ENCODE measurements around the gene NPTN.
A peak's percentile ranks its signal among the peaks of the same experiment; 100 is the strongest.
"Not testable (repeated sequence)": the region's sequence is repeated elsewhere in the genome, so short reads cannot be mapped to it uniquely, and the experiment has no call there.

NPTN gene

DNA sequence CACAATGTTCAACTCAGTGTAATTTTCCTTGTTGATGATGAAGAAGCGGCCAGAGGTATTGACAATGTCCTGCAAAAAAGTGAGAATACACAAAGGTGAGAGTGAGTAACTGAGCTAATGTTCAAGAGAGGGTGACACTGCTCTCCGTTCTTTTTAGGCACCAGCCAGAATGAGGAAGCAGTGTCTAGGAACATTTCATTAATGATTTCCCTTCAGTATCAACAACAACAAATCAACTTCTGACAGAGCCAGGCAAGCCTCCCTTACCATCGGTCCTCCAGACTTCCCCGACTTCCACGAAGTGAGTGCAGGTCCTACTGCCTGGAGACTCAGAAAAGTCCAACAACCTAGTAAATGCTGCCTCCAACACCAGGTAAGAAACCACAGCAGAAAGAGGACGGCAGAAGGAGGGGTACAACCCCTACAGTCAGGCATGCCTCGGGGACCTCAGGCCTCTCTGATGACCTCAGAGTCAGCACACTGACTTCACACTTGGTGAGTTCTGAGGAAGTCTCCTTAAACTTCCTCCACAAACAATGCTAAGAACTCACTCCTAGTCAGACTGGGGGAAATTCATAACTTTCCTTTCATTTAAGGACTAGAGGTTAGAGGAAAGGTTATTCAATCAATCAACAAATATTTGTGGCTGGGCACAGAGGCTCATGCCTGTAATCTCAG lies 62.7 kb downstream of the NPTN start:
- no peak for DNase-seq

DNA sequence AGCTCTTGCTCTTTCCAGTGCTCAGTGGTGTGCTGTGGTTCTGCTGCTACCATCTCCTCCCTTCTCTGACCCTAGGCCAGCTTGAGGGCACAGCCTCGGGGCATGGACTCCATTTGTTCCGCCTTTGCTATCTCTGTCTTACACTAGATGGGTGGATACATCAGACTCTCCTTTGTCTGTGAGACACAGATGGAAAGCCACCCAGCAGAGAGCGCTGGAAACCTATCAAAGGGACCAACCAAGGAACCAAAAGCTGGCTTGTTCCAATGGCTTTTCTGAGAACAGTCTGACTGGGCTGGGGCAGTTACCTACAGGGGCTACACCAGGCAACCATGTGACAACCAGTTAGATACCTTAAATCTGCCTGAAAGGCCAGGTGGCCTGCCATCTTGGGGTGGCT lies 63.8 kb downstream of the NPTN start:
- DNase-seq: no peak

DNA sequence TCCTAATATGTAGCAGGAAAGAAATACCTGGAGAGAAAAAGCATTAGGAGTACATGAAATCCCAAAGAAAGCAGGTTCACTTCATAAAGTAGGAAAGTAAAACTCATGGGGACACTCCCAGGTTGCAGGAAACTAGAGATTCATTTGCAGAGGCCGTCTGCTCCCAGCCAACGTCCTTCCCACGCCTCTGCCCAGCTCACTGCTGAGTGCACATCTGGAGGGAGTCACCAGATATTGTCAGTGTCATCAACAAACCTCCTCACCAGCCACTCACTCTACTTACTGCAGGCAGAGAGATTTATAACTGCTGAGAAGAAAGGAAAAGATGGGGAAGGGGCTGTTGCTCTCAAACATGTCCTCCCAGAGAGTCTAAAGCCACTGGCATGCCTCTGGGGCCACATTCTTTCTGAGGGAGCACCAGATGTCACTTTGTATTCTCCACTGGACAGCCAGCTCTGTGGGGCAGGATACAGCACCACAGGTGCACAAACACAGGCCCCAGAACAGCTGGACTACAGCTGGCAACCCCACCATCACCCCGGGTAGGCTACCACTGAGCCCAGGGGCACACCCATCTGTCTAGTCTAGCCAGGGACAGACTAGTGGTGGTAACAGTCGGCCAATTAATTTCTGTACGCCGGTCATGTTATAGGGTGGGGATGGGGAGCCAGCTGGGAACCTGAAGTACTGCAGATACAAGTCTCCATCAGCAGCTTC lies 64.5 kb downstream of the NPTN start:
- no peak for DNase-seq

DNA sequence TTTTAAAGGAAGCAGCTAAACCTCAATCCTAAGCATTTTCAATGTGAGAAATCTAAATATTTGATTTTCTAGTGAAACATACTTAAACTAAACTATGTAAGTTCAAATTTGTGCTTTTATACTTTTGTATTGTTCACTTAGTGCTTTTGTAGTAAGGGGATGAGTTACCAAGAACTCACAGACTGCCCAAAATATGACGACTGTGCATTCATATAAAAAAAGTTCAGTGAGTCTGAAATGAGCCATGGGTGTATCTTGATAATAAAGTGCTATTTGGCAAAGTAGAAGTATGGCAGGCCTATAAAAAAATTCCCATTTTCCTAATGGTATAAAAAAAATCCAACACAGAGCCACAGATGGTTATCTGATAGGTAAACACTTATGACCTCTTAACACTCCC lies 66.2 kb downstream of the NPTN start:
- DNase-seq: no peak

DNA sequence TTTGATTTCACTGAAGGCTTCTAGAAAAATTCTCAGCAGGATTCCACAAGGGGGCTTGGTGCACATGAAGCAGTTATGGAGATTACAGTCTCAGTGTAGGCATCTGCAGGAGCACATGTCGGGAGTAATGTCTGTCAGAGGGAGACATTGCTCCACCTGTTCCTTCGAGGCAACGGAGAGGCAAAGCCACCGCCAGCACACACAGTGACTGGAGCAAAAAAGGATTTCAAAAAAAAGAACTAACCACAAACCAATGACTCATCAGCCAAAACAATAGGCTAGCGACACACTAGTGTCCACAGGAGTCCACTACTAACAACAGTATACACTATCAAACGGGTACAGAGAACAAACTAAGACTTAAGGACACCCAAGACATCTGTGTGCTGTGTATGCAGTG lies 68.9 kb downstream of the NPTN start:
- DNase-seq: no peak

DNA sequence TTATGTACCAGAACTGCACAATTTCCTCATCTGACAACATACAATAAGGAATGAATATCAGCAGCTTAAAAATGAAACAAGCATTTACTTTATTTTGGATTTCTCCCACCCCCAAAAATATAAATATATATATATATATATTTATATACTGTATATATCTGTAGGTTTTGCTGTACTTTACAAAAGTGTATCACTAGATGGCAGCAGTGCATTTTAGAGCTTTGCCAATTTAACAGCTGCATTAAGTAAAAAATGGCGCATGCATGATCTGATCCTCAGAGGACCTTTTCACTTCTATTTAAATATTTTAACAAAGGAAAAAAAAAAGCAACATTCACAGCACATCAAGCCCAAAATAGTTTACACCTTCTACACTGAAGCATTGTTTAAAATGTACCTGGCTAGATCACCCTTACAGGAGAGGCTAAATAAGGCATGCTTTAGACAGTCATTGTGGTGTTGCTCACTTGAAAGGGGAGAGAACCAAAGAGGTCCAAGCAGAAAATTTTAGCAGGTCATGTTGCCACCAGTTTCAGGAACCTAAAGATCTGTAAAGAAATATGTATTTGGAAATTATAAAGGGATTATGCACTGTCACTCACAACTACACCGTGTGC lies 72.6 kb downstream of the NPTN start:
- peak; percentile 50 for DNase-seq

DNA sequence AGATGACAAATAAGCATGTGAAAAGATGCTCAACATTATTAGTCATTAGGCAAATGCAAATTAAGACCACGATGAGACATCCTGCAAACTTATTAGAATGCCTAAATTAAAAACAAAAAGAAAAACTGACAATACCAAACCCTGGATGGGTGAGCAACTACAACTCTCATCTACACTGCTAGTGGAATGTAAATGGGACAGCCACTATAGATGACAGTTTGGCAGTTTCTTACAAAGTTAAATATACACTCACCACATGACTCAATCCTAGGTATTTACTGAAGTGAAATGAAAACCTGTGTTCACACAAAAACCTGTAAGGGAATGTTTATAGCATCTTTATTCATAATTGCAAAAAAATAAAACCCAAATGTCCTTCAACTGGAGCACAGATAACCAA lies 74.7 kb downstream of the NPTN start:
- DNase-seq: no peak

DNA sequence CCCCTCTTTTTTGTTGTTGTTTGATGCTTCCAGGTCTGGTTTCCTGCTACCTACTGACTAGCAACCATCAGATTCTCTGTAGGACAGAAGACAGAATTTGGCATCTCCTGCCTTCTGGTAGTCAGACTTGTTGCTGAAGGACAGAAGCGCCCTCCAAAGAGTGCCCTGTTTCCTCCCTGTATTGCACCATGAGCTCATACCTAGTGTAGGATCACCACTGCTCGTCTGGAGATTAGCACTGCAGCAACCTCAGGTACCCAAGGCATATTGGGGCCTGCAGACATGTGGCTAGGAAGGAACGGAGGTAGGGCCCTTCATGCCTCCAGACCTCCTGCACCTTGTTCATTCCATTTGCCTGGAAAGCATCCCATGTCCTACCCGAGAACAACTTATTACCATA lies 78.1 kb downstream of the NPTN start:
- no peak for DNase-seq

DNA sequence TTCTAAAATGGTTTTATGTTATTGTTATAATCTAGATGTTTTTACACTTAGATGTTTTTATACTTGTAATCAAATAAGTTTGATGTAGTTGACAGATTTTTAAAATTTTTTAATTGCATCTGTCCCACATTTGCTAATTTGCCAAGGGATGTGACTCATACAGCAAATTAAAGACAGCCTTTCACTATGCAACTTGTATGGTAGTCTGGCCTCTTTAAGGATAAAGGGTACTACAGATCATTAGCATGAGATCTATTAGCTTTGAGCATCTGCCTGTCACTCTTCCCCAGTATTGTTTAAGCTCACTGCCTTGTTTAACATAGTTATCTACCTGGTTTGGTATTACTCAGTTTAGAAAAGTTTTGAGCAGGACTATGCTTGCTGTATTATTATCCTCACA lies 83.0 kb downstream of the NPTN start:
- no peak for DNase-seq

DNA sequence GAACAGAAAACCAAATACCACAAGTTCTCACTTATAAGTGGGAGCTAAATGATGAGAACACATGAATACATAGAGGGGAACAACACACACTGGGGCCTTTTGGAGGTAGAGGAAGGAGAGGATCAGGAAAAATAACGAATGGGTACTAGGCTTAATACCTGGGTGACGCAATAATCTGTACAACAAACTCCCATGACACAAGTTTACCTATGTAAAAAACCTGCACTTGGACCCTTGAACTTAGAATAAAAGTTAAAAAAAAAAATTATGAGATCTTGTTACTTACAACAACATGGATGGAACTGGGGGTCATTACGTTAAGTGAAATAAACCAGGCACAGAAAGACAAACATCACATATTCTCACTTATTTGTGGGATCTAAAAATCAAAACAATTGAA lies 84.3 kb downstream of the NPTN start:
- not testable (repeated sequence) for DNase-seq

DNA sequence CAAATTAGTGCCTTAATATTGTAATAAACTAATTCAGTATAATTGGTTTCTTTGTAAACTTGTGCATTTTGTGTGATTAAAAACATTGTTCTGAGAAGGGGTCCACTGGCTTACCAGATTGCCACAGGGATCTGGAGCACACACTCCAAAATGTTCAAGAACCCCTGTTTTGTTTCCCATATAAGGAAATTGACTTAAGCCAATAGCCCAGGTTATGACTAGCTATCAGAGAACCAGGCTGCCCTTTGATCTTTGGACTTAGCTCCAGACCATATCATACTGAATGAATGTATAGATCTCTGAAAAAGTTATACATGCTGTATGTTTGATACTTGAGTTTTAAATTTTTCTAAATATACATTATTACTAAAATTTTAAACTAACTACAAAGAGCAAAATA lies 91.7 kb downstream of the NPTN start:
- DNase-seq: no peak

DNA sequence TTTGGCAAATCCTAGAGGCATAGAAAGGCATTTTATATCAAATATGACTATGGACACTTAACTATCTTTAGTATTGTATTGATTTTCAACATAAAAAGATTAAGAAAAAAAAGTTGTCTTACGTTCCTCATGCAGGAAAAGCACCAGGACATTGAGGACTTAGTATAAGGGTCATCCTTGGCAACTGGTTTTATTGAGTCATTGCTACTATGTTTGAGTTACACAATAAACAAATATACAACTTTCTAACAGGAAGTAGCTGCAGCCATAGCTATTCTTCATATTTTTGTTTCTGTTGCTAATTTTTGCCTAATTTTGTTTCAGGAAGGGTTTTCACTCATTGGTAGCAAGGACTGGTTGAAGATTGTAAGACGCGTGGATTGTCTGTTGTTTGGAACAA lies 93.0 kb downstream of the NPTN start:
- DNase-seq: no peak

DNA sequence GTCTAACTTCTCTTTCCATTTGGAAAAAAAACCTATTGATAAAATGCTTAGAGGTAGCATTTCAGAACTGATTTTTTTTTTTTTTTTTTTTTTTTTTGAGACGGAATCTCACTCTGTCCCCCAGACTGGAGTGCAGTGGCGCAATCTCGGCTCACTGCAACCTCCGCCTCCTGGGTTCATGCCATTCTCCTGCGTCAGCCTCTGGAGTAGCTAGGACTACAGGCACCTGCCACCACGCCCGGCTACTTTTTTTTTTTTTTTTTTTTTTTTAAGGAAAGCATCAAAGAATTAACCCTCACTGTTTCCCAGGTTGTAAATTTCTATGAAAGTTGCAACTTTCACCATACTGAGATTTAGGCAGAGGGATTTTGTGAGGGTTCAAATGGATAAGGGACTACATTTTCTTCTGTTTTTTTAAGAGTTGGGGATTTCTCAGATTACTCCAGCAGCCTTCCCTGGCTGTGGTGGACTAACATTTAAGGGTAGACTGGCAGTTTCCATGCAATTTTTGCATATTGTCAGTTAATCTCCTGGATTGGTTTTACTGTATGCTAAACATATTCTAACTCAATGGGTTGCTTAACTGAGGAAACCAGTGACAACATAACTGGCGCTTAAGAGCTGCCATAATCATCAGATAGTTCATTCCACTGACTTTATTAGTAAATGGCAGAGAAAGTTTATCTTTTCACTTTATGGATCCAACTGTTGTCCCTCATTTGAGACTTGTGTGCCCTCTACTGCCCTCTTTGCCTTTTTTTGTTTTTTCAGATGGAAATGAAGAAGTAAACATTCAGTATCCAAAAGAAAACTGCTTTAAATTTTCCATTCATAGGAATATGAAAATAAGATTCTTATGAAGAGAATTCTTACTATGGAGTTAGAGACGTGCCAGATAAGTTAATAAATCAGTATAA lies 93.7 kb downstream of the NPTN start:
- no peak for DNase-seq

DNA sequence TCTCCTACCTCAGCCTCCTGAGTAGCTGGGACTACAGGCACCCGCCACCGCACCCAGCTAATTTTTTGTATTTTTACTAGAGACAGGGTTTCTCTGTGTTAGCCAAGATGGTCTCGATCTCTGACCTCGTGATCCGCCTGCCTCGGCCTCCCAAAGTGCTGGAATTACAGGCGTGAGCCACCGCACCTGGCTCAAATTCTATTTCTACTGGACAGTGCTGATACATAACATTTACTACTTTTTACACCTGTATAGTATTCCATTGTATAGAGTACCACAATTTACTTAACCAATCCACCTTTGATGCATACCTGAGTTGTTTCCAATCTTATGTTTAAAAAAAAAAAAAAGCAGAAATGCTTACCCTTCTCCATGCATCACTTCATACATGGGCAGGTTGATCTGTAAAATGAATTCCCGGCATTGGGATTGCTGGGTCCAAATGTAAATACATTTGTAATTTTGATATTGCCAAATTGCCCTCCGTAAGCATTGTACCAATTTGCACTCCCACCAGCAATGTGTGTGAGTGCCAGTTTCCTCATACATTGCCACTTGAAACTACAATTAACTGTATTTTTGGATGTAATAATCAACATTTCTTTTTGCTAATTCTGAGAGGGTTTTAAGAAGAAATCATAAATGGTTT lies 94.5 kb downstream of the NPTN start:
- DNase-seq: no peak

DNA sequence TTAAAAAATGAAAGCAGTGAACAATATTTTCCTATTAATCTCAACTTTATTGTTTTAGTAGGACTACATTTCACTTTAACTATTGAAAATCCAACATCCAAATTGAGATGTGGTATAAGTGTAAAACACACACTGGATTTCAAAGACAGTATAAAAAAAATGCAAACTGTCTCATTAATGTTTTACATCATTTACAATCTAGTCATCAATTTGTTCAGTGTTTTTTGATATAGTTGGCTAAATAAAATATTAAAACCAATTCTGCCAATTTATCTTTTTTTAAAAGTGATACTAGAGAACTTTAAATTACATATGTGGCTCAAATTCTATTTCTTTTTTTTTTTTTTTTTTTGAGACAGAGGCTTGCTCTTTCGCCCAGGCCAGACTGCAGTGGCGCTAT lies 95.1 kb downstream of the NPTN start:
- no peak for DNase-seq

DNA sequence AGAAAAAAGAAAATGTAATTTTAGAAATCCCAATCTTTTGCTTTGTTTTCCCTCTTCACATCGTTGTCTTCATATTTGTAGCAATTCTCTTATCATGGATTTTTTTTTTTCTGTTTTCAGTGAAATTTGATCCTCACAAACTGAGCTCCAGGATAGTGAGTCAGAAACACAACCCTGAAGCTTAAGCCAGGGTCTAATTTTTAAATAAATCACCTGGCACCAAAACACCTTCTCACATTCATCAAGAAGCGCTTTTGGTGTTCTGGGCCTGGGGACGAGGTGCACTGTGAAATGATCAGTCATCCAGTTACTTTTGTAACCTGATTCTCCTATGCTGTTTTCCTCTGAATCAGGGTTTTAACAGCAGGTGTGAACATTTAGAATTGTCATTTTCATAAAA lies 102.5 kb downstream of the NPTN start:
- DNase-seq: no peak

DNA sequence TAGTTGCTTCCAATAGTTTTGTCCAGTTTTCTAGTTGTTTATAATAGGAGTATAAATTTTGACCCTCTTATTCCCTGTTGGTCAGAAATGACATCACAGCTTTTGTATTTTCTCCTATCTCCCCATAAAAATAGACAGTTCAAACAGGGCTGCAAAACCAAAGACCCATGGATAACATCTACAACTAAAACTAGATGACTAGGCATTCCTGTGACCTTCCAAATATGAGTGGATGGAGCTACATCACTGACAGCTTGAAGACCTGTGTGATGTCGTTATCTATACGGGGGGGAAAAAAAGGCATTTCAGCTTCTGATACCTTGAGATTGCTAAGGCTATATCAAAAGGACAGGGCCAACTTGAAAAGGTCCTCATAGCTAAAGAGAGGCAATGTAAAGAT lies 105.6 kb downstream of the NPTN start:
- DNase-seq: no peak

DNA sequence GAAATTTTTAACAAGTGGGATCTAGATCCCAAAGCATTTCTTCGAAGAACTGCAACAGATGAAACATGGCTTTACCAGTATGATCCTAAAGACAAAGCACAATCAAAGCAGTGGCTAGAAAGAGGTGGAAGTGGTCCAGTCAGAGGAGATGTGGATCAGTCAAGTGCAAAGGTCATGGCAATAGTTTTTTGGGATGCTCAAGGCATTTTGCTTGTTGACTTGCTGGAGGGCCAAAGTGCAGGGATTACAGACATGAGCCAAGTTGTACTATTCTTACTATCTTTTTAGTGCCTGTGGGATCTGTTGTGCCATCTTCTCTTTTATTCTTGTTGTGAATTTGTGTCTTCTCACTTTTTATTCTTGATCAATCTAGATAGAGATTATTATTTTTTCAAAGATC lies 108.3 kb downstream of the NPTN start:
- DNase-seq: no peak

DNA sequence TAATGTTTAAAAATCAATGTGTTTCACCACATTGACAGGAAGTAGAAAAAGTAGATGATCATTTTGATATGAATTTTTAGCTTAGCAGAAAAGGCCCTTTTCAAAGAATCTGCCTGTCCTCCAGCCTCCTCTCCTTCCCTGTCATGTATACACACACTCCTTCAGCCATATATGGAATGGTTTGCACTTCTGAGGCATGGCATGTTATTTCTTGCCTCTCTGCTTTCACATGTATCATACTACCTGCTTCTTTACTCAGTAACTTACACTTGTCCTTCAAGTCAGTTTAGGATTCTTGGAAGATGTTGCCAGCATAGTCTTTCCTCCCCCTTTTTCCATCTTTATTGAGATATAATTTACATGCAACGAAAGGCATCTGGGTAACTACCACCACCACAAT lies 111.2 kb downstream of the NPTN start:
- no peak for DNase-seq

DNA sequence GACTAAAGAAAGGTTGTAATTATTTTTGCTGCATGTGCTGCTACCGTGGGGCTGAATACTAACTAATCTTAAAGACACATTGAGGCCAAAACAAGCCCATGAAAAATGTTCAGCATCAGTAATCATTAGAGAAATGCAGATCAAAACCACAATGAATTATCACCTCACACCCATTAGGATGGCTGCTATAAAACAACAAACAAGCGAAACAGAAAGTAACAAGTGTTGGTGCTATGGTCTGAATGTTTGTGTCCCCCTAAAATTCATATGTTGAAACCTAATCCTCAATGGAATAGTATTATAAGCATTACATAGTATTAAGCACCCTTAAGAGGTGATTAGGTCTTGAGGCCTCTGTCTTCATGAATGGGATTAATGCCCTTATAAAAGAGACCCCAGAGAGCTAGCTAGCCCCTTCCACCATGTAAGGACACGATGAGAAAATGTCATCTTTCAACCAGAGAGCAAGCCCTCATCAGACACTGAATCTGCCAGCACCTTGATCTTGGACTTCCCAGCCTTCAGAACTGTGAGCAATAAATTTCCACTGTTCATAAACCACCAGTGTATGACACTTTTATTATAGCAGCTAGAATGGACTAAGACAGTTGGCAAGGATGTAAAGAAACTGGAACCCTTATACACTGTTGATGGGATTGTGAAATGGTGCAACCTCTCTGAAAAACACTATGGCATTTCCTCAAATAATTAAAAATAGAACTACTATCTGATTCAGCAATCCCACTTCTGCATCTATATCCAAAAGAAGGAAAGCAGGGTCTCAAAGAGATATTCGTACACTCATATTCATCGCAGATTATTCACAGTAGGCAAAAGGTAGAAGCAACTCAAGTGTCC lies 114.1 kb downstream of the NPTN start:
- no peak for DNase-seq

DNA sequence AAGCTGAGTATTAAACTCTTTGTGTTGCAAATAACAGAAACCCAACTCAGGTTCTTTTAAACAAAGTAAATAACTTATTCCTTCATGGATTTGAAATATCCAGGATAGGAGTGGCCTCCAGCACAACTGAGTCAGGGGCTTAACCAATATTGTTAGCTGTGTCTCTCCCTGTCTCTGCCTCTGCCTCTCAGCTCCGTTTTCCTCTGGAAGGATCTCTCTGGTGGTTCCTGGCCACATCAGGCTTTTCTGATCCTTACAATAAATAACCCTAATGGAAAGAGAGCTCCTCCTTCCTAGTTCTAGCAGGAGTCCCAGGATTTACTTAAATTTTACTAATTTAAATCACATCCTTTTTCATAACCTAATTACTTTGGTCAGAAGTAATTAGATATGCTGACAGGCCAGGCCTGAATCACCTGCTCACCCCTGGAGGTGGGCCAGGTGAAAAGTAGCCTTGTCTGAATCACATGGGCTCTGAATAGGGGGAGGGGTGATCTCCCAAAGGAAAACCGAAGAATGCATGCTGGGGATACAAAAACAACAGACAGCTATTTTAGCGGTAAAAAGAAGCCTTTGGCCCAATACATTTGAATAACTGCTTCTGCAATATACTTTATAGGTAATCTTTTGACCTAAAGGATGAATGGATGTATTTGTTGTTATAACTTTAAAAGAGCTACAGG lies 114.9 kb downstream of the NPTN start:
- no peak for DNase-seq

All from NCI-H774 (cell line).